ENCODE data around the gene BCL2L11. TPM values are rescaled to one million over a fixed set of nuclear protein-coding genes. Genes with fewer than 3 reads are reported as not detected.

BCL2L11 gene
- total and polyA plus RNA-seq, 9 of the 15 experiments (the other 6 are each of a cell fraction or from before 2014, with no cell fraction given) = 2.2 to 18.8 (median 5.0) TPM

- H3K9ac ChIP-seq (ENCODE audit: insufficient read depth in 1 of 2, low read depth in 2 of 2, low read length in 2 of 2) = no peak overlapping the region
- no peaks in the 10 kb centered on the region for H3K9me3 ChIP-seq (replicated peaks; ENCODE audit: control insufficient read depth, insufficient read depth, low read depth, low read length)
- no peaks in the 10 kb centered on the region for H3K4me1 ChIP-seq (replicated peaks in 1 of 2; ENCODE audit: control insufficient read depth in 2 of 2, insufficient read depth in 2 of 2, low read length in 2 of 2)
- ATAC-seq (no peak), DNase-seq (ENCODE audit: extremely low read depth in 1 of 4, low spot score in 3 of 4) (no peak), FAIRE-seq (no peak)
- intact Hi-C loops (cut with micrococcal nuclease) = no loop called here
- in situ Hi-C loops (cut with MboI) = no loop called here
- no peak overlapping the region for H3K27ac ChIP-seq (ENCODE audit: extremely low read depth, low read depth, low read length)
- H4K20me1 ChIP-seq (replicated peaks; ENCODE audit: control insufficient read depth, insufficient read depth, low read length) = peaks cover 40% of the 10 kb centered on the region
- H3K79me2 ChIP-seq (ENCODE audit: control insufficient read depth, insufficient read depth, low read length) = no peaks in the 10 kb centered on the region
- TF ChIP-seq ZNF121 (CRISPR knock-in tag; conservative IDR thresholded peaks at IDR 0.05) = no peak
- no peak for TF ChIP-seq STAG1 (CRISPR knock-in tag; IDR thresholded peaks at IDR 0.05; ENCODE audit: borderline replicate concordance)
- TF ChIP-seq ESRRA (IDR thresholded peaks at IDR 0.05; ENCODE audit: borderline replicate concordance, low read depth) = no peak
- TF ChIP-seq CHCHD3 (CRISPR knock-in tag; IDR thresholded peaks at IDR 0.05) = no peak
- TF ChIP-seq ERF (CRISPR knock-in tag; IDR thresholded peaks at IDR 0.05) = no peak
- TF ChIP-seq ZNF224 (CRISPR knock-in tag; IDR thresholded peaks at IDR 0.05) = no peak
- TF ChIP-seq MEIS2 (IDR thresholded peaks at IDR 0.05; ENCODE audit: partially characterized antibody) = no peak
- TF ChIP-seq PRMT5 (CRISPR knock-in tag; IDR thresholded peaks at IDR 0.05) = no peak
- H3K36me3 ChIP-seq (ENCODE audit: control insufficient read depth, insufficient read depth, low read length) = peaks cover 65% of the 10 kb centered on the region; the same call in 2 of the 3 replicates
- H3K4me3 ChIP-seq = no peak overlapping the region
- no peaks in the 10 kb centered on the region for H3K27me3 ChIP-seq (ENCODE audit: control insufficient read depth in 2 of 2, insufficient read depth in 2 of 2, low read length in 2 of 2)
- ChIA-PET CTCF (ENCODE audit: low intra/inter-chr PET ratio) (no interaction called here), POLR2A (interaction anchor here (0.6 to 1.0 kb wide), 2 partner anchors 8 to 378 kb away, joined by 3 read pairs; no protein-coding TSS in a partner anchor)
- no peak overlapping the region for H2AFZ ChIP-seq (ENCODE audit: low read depth, low read length)
- no peaks in the 10 kb centered on the region for H3K9me1 ChIP-seq (ENCODE audit: control insufficient read depth, insufficient read depth, low read length)
- no TSS peak for BruUV-seq (replicated peaks)
- H3K4me2 ChIP-seq (ENCODE audit: insufficient read depth, low read length) = no peak overlapping the region
- WGBS (ENCODE audit: insufficient coverage, low coverage, missing lambda C conversion rate) = 62% methylated on average over 3 of the region's 3 CpGs
Observed at GRCh38 chr2:111160758-111161157, 40.0 kb downstream of the BCL2L11 start.
